OCI-LY1 (cell line): ENCODE measurements around the gene ITLN1.

Experiments used
- H2AFZ ChIP-seq: fragments of 200-600 bp; sonication (generic), shearing (Covaris generic); 2 replicates; pipeline ENCODE4 v1.6.0; 2014; ENCODE audit warnings: antibody characterized with exemption, mild to moderate bottlenecking, low read length
- H3F3A ChIP-seq: fragments of 200-600 bp; sonication (generic), shearing (Covaris generic); 2 replicates; pipeline ENCODE4 v1.6.0; 2014; ENCODE audit warnings: mild to moderate bottlenecking, antibody characterized with exemption, low read length, moderate library complexity; ENCODE audit not compliant: insufficient read depth
- H3K27ac ChIP-seq: fragments of 200-600 bp; sonication (generic); 2 replicates; pipeline ENCODE4 v1.5.1; 2014; ENCODE audit warnings: low read length, mixed run types, mild to moderate bottlenecking, low read depth; ENCODE audit not compliant: poor library complexity, severe bottlenecking
- H3K27me3 ChIP-seq: fragments of 200-600 bp; sonication (generic); 2 replicates; pipeline ENCODE4 v1.6.0; 2014; ENCODE audit warnings: antibody characterized with exemption, mild to moderate bottlenecking, low read length, moderate library complexity; ENCODE audit not compliant: insufficient read depth
- H3K36me3 ChIP-seq: fragments of 200-600 bp; sonication (generic); 2 replicates; pipeline ENCODE4 v1.6.1; 2014; ENCODE audit warnings: mild to moderate bottlenecking, antibody characterized with exemption, low read length, moderate library complexity, mixed read lengths; ENCODE audit not compliant: insufficient read depth
- H3K4me1 ChIP-seq: fragments of 200-600 bp; sonication (generic); 2 replicates; pipeline ENCODE4 v1.5.1; 2014; ENCODE audit warnings: mild to moderate bottlenecking, low read length, moderate library complexity; ENCODE audit not compliant: insufficient read depth, severe bottlenecking
- H3K4me2 ChIP-seq: fragments of 200-600 bp; sonication (generic), shearing (Covaris generic); 2 replicates; pipeline ENCODE4 v1.6.1; 2014; ENCODE audit warnings: low read length
- H3K4me3 ChIP-seq: fragments of 200-600 bp; sonication (generic); 2 replicates; pipeline ENCODE4 v1.5.1; 2014; ENCODE audit warnings: low read length, low read depth, mild to moderate bottlenecking, mixed read lengths; ENCODE audit not compliant: poor library complexity, severe bottlenecking
- H3K79me2 ChIP-seq: fragments of 200-600 bp; shearing (Covaris generic); 2 replicates; pipeline ENCODE4 v1.6.1; 2016; ENCODE audit warnings: mixed run types, low read length, mixed read lengths; ENCODE audit not compliant: insufficient read depth
- H3K9ac ChIP-seq: fragments of 200-600 bp; sonication (generic), shearing (Covaris generic); 2 replicates; pipeline ENCODE4 v1.6.1; 2014; ENCODE audit warnings: mild to moderate bottlenecking, low read length, mixed read lengths
- H3K9me2 ChIP-seq: fragments of 200-600 bp; sonication (generic), shearing (Covaris generic); 2 replicates; pipeline ENCODE4 v1.6.1; 2014; ENCODE audit warnings: low read depth, mild to moderate bottlenecking, low read length, mixed read lengths
- H3K9me3 ChIP-seq: fragments of 200-600 bp; shearing (Covaris generic); 2 replicates; pipeline ENCODE4 v1.6.1; 2014; ENCODE audit warnings: low read length, mixed read lengths
- H4K20me1 ChIP-seq: fragments of 200-600 bp; sonication (generic), shearing (Covaris generic); 2 replicates; pipeline ENCODE4 v1.6.0; 2016; ENCODE audit warnings: mild to moderate bottlenecking, low read length; ENCODE audit not compliant: insufficient read depth
- EZH2 ChIP-seq: fragments of 200-600 bp; sonication (generic), shearing (Covaris generic); IDR thresholded peaks from 2 replicates; pipeline ENCODE4 v1.8.0; 2017; ENCODE audit warnings: borderline replicate concordance, mixed run types, mild to moderate bottlenecking, antibody characterized with exemption, low read length, moderate library complexity, mixed read lengths
- TF ChIP-seq, protein P1 (sequence below): fragments of 200-600 bp; sonication (generic), shearing (Covaris generic); IDR thresholded peaks from 2 replicates; pipeline ENCODE4 v1.5.1; 2017; ENCODE audit warnings: mild to moderate bottlenecking, antibody characterized with exemption, low read length, moderate library complexity, mixed read lengths

ITLN1 gene

DNA sequence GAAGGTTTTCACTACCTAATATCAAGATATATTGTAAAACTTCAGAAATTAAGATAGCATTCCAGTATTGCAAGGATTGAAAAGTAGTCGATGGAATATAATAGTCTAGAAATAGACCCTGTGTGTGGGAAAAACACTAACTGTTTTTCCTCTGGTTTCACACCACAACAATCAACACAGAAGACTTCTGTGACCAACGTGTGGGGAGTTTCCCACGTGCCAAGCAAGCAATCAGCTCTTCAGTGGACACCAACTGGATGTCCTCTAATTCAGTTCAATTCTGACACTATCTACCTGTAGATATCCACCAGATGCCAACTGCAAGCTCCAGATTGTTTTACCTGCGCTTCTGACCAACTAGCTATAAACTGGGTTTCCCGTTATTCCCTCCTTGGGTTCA lies 34.4 kb downstream of the ITLN1 start:
- TF ChIP-seq, protein P1, sequence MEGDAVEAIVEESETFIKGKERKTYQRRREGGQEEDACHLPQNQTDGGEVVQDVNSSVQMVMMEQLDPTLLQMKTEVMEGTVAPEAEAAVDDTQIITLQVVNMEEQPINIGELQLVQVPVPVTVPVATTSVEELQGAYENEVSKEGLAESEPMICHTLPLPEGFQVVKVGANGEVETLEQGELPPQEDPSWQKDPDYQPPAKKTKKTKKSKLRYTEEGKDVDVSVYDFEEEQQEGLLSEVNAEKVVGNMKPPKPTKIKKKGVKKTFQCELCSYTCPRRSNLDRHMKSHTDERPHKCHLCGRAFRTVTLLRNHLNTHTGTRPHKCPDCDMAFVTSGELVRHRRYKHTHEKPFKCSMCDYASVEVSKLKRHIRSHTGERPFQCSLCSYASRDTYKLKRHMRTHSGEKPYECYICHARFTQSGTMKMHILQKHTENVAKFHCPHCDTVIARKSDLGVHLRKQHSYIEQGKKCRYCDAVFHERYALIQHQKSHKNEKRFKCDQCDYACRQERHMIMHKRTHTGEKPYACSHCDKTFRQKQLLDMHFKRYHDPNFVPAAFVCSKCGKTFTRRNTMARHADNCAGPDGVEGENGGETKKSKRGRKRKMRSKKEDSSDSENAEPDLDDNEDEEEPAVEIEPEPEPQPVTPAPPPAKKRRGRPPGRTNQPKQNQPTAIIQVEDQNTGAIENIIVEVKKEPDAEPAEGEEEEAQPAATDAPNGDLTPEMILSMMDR, result no peak
- TF ChIP-seq EZH2, result no peak

DNA sequence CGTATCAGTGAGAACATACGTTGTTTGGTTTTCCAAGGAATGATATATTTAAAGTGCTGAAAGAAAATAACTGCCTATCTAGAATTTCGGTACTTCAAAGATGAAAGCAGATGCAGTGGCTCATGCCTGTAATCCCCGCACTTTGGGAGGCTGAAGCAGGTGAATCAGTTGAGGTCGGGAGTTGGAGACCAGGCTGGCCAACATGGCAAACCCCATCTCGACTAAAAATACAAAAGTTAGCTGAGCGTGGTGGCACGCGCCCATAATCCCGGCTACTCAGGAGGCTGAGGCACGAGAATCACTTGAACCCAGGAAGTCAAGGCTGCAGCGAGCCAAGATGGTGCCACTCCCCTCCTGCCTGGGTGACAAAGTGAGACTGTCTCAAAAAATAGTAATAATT lies 38.7 kb downstream of the ITLN1 start:
- no peak for TF ChIP-seq EZH2
- TF ChIP-seq, protein P1, result no peak
- no peaks in the 10 kb centered on the region for H3K9me2 ChIP-seq
- no peak overlapping the region for H3K27ac ChIP-seq
- no peak overlapping the region for H2AFZ ChIP-seq
- no peaks in the 10 kb centered on the region for H3K4me1 ChIP-seq
- H3K9me3 ChIP-seq, result no peaks in the 10 kb centered on the region
- no peaks in the 10 kb centered on the region for H3K36me3 ChIP-seq
- H3F3A ChIP-seq, result no peaks in the 10 kb centered on the region
- H3K79me2 ChIP-seq, result no peaks in the 10 kb centered on the region
- H3K4me3 ChIP-seq, result no peak overlapping the region
- H3K9ac ChIP-seq, result no peak overlapping the region
- no peaks in the 10 kb centered on the region for H3K27me3 ChIP-seq
- H3K4me2 ChIP-seq, result no peak overlapping the region
- H4K20me1 ChIP-seq, result no peaks in the 10 kb centered on the region

More for the DNA sequence above, 34.4 kb downstream of the ITLN1 start:
- Histone ChIP-seq H3F3A (no peaks in the 10 kb centered on the region), H3K4me1 (no peaks in the 10 kb centered on the region), H3K27ac (no peak overlapping the region), H3K9me3 (0 out of 2 replicates have a peak, but pooled peaks cover 3% of the 10 kb centered on the region), H3K79me2 (no peaks in the 10 kb centered on the region), H3K9ac (no peak overlapping the region), H3K4me2 (no peak overlapping the region), H4K20me1 (no peaks in the 10 kb centered on the region), H3K36me3 (no peaks in the 10 kb centered on the region), H2AFZ (no peak overlapping the region), H3K27me3 (no peaks in the 10 kb centered on the region), H3K9me2 (no peaks in the 10 kb centered on the region), H3K4me3 (no peak overlapping the region)

DNA sequence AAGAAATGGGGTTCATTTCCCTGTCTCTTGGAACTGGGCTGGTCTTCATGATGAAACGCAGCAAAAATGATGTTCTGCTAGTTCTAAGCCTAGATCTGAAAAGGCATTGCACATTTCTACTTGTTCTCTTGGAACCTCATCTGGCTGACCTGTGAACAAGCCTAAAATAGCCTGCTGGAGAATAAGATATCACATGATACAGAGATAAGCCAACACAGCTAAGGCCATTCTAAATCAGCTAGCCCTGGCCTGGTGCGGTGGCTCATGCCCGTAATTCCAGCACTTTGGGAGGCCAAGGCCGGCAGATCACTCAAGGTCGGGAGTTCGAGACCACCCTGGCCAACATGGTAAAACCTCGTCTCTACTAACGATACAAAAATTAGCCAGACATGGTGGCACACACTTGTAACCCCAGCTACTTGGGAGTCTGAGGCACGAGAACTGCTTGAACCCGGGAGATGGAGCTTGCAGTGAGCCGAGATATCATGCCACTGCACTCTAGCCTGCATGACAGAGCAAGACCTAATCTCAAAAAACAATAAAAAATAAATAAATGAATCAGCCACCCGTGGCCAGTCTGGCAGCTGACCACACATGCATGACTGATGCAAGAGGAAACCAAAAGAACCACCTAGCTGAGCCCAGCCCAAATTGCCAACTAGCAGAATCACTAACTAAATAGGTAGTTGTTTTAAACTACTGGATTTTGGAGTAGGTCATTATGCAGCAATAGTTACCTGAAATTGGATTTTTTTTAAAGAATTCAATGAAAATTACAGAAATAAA lies 40.3 kb downstream of the ITLN1 start:
- no peak overlapping the region for H3K4me2 ChIP-seq
- H3K4me1 ChIP-seq, result no peaks in the 10 kb centered on the region
- no peaks in the 10 kb centered on the region for H4K20me1 ChIP-seq
- H3K27me3 ChIP-seq, result no peaks in the 10 kb centered on the region
- no peak overlapping the region for H2AFZ ChIP-seq
- H3F3A ChIP-seq, result no peaks in the 10 kb centered on the region
- no peaks in the 10 kb centered on the region for H3K79me2 ChIP-seq
- no peaks in the 10 kb centered on the region for H3K9me3 ChIP-seq
- TF ChIP-seq EZH2, result no peak
- TF ChIP-seq, protein P1, result no peak
- H3K9me2 ChIP-seq, result no peaks in the 10 kb centered on the region
- no peak overlapping the region for H3K9ac ChIP-seq
- no peak overlapping the region for H3K4me3 ChIP-seq
- H3K36me3 ChIP-seq, result no peaks in the 10 kb centered on the region
- no peak overlapping the region for H3K27ac ChIP-seq
